Stimulated activated CD4-positive, alpha-beta T cell treated with anti-CD3 and anti-CD28 coated beads, Interleukin-2, amount 100 ng/mL, for 4 hours (primary cell): ENCODE data around the gene ZNF532.

Source experiments
- DNase-seq: peaks from one replicate; pipeline ENCODE4 v3.0.0-alpha.2; 2020; ENCODE audit warnings: low read depth

Gene ZNF532

DNA sequence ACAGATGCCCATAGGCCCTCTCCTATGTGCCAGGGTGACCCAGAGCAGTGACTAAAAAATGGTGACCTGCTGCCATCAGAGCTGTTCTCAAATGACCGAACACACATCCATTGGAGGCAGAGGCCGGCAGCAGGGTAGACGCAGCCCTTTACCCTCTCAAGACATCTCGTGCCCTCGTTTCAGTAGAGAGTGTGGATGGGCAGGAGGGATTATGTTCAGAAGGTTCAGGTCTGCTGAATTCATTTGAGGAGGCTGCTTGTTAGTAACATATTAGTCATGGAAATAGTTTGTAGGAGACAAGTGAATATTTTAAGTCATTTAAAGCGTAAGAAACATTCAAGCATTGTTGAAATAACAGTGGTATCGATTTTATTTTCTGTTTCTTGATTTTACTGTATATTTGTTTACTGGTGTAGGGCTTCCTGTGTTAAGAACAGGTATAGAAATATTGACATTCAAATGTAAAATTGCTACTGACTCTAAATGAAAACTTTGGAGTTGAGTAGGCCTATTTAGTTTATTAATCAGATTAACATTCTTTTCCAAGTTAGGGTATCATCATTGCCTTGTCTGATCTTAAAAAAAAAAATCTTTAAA is 82.6 kb downstream of the ZNF532 start:
- DNase-seq = no peak

- DNase-seq = no peak
Measured at GRCh38 chr18:58949031-58949430, 84.4 kb downstream of the ZNF532 start.

DNA sequence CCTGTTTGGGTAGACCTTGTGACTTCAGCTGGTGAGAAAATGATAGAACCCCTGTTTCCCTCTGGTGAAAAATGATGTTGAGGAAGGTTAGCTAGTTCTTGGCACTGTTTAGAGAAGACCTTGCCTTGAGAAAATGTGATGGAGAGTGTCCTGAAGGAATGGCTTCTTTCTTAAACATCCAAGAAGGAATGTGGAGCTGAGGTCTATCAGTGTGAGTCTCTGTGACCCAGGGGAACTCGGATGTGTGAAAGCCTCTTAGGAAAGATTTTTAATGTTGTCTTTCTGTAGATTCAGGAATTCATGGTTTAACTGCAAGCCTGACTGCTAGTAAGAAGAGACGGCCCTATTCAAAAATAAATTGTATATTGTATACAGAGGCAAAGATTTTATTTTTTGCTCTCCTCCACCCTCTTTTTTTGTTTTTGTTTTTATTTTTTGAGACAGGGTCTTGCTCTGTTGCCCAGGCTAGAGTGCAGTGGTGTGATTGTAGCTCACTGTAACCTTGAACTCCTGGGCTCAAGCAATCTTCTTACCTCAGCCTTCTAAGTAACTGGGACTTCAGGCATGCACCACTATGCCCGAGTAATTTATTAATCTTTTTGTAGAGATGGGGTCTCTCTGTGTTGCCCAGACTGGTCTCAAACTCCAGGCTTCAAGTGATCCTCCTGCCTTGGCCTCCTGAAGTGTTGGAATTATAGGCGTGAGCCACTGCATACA is 87.5 kb downstream of the ZNF532 start:
- DNase-seq = no peak

DNA sequence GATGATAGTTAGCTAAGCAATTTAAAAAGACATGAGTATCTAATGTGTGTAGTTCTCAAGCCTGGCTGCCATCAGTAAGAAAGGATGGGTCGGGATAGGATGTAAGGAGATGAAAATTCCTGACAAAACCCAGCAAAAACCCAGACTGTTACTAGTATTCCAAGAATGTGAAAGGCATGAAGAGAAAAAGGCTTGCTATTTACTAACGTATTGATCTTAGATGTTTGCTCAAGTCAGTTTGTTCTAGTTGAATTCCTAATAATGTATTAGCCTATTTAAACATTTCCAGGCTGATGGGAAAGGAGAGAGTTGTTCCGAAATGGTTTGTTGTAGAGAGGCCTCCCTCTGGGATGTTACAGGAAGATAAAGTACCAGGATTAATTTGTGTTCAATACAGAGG is 88.2 kb downstream of the ZNF532 start:
- DNase-seq = no peak

DNA sequence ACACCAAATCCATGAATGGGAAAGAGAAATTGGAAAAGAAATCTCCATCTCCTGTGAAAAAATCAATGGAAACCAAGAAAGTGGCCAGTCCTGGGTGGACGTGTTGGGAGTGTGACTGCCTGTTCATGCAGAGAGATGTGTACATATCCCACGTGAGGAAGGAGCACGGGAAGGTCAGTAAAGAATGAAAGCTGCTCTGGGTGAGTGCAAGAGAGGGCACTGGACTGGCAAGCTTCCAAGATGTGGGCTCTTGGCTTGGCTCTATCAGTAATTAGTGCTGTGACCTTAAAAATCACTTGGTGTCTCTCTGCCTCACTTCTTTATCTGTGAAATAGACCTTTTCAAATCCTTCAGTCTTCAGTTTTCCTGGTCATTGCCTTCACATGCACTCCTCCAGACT is 89.0 kb downstream of the ZNF532 start:
- no peak for DNase-seq

- DNase-seq = no peak
Measured at GRCh38 chr18:58955001-58955400, 90.3 kb downstream of the ZNF532 start.

DNA sequence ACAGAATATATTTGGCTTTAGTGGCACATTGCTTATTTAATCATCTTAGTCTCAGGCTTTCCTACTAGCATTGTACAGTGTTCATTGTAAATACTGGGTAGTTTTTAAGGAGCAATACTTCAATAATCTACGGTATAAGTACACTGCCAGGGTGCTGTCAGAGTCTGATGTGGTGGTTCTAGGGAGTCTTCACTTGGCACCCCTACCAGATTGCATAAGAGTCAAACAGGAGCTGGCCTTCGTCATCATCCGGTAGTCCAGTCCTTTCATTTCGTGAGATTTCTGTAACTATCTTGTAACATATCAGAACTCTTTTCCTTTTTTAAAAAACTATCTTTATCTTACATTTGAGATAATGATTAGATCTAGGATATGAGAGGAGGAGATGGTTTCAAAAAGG is 91.1 kb downstream of the ZNF532 start:
- no peak for DNase-seq

DNA sequence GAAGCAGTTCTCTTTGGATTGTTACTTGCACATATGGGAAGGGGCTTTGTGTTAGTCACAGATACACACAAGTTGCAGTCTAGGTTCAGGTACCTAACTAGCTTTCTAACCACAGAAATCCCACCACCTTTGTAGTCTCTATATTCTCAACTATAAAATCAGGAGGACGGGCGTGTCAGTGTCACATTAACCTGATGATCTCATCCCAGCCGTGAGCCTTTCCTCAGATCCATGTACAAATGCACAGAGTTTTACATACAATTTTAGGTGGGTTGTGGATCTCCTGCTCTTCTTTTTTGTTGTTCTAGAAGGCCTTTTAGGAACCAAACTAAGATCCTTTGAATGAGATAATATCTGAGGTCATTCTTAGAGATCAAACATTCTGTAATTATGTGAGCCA is 94.0 kb downstream of the ZNF532 start:
- no peak for DNase-seq

GRCh38 chr18:58960508-58960907 is 95.8 kb downstream of the ZNF532 start:
- no peak for DNase-seq

DNA sequence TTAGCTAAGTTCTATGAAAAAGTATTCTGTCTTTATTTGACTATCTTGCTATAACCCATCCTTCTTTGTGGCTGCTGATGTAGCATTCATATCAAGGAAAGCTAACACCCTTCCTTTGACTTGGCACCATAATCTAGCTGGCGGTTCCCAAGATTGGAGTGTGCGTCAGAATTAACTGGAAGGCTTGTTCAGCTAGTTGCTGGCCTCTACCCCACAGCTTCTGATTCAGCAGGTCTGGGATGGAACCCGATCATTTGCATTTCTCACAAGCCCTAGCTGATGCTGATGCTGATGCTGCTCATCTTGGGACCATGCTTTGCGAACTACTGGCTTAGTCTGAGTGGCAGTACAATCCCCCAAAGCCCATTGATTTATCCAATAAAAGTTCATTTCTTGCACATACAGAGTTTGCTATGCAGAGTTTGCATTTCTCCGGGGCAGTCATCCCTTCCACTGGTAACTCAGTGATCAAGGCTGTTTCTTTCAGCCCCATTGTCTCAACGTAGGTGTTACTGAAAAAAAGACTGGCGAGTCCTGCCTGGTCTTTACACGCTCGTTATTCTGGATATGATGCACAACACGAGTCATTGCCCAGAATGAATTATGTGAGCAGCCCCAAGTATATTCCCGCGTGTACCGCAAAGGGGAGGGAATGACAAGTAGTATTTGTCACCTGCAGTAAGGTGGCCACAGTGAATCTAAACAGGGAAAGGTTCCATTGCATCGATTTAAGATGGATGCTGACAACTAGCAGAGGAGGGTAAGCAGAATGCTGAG is 96.5 kb downstream of the ZNF532 start:
- DNase-seq = no peak

GRCh38 chr18:58962336-58962735 is 97.7 kb downstream of the ZNF532 start:
- no peak for DNase-seq

DNA sequence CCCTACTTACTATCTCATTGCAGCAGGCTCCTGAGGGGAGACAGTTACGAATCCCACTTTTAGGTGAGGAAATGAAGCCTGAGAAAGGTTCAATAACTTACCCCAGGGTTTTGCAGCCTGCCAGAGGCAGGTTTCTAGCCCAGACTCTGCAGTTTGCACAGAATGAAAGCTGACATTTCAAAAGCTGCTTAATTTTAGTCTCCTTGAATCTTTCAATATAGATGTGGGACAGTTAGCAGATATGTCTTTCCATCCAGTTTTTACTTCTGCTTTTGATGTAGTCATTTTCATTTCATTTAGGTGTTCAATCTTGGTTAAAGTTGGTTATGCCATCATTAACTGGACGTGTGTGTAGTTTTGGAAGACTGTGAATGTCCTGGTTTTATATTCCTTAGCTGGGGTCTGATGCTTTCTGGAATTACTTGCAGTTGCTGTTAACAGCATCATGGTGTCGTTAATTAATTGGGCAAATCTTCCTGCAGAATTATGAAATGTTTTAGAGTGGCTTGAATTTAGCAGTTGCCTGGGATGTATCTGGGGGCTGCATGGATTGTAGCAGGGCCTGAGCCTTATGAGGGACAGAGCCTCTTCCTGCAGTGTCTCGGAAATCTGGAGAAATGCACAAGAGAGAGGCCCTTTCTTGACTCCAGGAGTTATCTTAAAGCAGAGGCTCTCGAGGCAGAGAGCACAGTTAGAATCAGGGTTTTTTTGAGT is 100.8 kb downstream of the ZNF532 start:
- no peak for DNase-seq

- DNase-seq = no peak
Measured at GRCh38 chr18:58966005-58966677, 101.5 kb downstream of the ZNF532 start.

DNA sequence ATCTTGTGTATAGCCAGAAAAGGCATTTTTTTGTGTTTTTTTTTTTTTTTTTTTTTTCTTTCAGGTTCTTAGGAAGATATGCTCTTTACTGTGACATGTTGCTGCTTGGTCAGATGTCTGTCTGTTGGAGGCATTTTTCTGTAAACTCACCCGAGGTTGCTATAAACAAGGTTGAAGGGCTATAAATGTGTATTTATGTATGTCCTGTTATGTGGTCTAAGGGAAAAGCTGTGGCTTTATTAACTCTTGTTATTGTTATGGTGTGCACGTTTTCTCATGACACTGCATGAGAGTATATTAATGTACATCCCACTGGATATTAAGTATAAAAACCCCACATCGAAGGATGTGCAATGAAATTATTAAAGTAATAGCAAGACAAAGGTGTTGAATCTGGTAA is 102.0 kb downstream of the ZNF532 start:
- no peak for DNase-seq

DNA sequence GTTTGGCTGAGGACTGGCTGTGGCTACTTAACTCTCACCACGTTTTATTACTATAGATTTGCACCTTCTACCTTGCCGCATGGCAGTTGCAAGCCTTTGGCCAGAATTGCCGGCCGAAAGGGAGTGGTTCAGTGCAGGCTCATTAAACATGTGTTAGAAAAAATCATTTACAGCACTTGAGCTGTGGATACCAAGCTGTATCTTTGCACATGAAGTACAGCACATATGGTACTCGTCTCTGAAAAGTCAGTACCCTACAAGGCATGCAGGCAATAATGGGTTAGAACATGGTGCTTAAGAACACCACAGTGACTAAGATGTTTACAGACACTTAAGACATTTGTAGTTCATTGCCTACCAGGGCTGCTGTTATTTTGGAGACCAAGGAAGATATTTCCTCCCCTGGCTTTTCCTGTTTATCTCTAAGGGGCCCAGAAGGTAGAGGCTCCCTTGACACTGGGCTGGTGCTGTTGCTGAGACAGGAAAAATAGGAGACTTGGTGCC is 103.1 kb downstream of the ZNF532 start:
- DNase-seq = no peak

DNA sequence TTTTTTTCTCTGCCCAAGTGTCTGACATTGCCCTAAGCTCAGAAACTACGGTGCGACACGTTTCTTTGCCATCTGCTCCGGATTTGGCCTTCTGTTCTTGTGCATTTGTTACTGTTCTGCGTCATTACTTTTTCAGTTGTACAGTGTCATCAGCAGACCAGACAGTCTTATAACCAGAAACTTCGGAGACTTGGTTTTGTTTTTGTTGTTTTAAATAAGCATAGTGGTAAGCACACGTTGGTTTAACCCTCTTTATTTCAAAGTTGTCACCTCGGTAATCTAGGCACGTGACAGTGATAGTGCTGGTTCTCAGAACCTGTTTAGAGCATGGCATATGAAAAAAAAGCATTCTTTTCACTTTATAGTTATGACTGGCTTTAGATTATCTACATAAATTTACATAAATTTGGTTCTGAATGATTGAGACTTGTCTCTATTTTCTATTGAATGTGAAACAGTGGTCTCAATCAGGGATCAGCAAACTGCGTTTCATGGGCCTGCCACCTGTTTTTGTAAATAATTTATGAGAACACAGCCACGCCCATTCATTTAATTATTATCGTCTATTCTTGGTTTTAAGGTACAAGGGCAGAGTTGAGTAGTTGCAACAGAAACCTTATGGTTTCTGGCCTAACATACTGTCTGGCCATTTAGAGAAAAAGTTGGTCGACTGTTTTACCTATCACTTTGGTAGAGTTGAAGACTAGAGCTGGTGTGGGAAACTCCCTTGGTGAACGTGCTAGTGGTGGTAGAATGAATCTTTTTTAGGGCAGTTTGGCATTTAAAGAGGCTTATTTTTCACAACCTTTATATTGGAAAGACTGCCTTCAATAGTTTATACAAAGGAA is 106.5 kb downstream of the ZNF532 start:
- no peak for DNase-seq

GRCh38 chr18:58975296-58975695 is 110.6 kb downstream of the ZNF532 start:
- DNase-seq = no peak

DNA sequence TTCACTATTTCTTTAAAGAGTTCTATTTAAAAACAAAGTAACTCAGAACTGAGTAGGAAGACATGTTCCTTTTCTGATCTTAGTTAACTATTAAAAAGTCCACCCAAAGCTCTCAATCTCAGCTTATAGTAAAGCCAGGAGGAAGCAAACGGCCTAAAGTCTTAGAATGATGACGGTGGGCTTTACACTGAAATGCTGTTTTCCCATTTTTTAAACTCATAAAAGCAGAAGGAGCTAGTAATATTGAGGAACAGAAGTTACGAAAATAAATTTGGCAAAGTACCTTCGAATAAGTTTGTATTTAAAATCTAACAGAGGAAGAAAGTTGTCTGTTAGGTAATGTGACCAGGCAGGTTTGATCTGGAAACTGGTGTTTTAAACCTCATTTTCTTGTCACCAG is 111.1 kb downstream of the ZNF532 start:
- DNase-seq = no peak

DNA sequence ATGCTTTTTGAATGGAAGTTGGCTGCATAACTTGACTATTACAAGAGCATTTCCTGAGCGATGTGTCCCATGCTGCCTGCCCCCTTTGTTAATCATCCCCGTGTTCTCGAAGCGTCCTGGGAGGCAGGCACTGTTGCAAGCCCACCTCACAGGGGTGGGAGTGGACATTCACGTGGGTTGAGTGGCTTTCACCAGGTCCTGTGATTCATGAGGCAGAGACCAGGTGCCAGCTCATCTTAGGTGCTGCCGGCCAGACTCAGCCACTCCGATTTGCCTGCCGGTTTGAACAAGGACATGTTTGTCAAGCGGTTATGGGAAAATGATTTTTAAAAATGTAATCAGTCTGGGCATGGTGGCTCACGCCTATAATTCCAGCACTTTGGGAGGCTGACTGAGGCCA is 112.5 kb downstream of the ZNF532 start:
- no peak for DNase-seq

DNA sequence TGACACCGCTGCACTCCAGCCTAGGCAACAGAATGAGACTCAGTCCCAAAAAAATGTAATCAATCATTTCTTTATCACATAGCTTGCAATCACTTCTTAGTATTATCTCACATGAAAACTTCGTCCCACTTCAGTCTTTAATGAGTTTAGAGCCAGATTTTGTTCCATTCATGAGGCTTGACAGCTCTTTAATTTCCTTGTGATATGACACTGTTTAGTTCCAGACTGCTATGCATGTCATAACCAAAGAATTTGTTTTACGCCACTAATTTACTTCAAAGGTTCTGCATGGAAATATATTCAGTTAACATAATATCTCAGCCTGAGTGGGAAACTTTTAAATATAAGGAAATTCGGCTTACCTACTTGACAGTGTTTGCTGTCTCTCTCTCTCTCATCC is 113.1 kb downstream of the ZNF532 start:
- no peak for DNase-seq

- DNase-seq = no peak
Measured at GRCh38 chr18:58978916-58979315, 114.2 kb downstream of the ZNF532 start.
